Smooth muscle cell of the brain vasculature (primary cell): ENCODE results near the gene BCL2L11.

Source experiments
- DNase-seq: peaks from one replicate; pipeline ENCODE4 v3.0.0-alpha.2; 2012; ENCODE audit warnings: low read depth, low spot score

The BCL2L11 gene

GRCh38 chr2:111168528-111169239 is 48.0 kb downstream of the BCL2L11 start:
- peak; percentile 29 for DNase-seq

GRCh38 chr2:111169268-111169667 is 48.6 kb downstream of the BCL2L11 start:
- DNase-seq = no peak

DNA sequence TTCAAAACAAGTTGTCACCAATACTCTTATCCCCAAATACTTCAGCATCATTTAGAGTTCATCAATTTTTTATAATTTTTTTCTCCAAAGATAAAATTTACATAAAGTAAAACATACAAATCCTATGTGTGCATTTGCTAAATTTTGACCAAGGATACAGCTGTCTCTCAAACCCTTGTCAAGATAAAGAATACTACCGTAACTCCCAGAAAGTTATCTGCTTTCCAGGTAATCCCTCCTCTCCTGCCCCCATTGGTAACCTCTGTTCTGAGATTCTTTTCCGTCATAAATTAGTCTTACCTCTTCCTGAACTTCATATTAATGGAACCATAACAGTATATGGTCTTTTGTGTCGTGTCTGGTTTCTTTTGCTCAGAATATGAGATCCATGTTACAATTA is 49.2 kb downstream of the BCL2L11 start:
- DNase-seq = no peak

- no peak for DNase-seq
Measured at GRCh38 chr2:111171337-111171930, 50.7 kb downstream of the BCL2L11 start.

DNA sequence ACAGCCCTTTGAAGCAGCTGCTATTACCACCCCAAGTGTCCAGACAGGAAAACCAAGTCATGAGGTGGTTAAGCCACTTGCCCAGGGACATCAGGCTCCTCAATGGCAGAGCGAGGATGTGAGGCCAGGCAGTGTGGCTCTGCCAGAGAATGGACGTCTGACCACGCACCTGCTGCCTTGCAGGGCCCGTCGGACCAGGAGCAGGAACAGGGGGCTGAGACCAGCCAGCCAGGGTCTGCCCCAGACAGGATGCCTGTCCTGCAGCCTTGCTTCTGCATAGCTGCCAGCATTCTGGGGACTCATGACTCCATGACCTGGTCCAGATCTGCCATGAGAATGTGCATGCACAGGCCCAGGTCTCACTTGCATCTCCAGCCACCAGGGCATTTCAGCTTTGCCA is 52.0 kb downstream of the BCL2L11 start:
- no peak for DNase-seq

DNA sequence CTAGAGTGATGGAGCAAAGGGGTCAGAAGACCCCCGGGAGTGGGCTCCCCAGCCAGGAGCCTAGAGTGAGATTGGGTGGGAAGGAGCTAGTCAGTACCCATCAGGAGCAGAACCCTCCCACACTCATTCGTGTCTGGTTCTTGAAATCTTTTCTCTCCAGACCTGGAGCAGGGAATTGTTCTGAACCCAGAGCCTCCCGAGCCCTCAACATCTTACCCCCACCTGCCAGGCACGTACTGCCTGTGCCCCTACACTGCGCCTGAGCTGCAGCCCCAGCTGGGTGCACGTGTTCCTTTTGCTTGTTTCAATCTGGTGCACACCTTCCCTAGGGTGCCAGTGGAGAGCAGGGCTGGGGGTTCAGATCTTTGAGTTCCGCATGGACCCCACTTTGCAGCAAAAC is 52.6 kb downstream of the BCL2L11 start:
- no peak for DNase-seq

- DNase-seq = no peak
Measured at GRCh38 chr2:111173856-111174255, 53.1 kb downstream of the BCL2L11 start.

DNA sequence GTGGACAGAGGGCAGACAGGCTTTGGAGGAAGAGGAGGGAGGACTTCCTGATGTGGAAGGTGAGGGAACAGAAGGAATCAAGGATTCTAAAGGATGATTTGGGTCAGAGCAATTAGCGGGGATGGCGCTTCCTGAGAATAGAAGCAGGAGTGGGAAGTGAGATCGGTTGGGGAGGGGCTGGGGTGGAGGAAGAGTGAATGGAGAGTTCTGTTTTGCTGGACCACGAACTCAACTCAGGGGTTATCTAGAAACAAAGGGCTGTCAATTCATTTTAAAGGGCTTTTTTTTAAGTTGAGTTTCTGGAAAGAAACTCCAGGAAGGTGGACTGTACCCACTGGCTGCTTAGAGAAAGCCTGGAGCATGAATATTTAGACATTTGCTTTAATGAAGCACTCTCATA is 54.9 kb downstream of the BCL2L11 start:
- no peak for DNase-seq

GRCh38 chr2:111176388-111176787 is 55.7 kb downstream of the BCL2L11 start:
- no peak for DNase-seq

- DNase-seq = no peak
Measured at GRCh38 chr2:111176867-111177266, 56.2 kb downstream of the BCL2L11 start.

DNA sequence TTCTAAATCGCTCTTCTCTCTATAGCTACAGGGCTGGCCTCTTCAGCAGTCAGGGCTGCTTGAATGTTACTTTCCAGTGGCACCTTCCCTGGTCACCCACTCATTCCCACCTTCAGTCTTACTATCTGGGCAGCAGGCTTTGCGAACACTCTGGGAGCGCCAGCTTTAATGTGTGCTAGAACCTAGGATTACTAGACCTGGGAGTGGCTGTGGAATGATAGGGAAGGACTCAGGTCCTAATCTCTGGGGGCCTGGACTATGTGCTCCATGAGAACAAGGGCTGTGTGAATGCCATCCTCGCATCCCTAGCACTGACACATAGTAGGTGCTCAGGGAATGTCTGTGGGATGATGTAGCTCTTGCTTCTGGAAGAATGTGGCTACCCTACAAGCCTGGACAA is 57.6 kb downstream of the BCL2L11 start:
- DNase-seq = no peak

- peak; percentile 79 for DNase-seq
Measured at GRCh38 chr2:111178730-111179405, 58.2 kb downstream of the BCL2L11 start.

GRCh38 chr2:111182121-111182520 is 61.4 kb downstream of the BCL2L11 start:
- DNase-seq = no peak

DNA sequence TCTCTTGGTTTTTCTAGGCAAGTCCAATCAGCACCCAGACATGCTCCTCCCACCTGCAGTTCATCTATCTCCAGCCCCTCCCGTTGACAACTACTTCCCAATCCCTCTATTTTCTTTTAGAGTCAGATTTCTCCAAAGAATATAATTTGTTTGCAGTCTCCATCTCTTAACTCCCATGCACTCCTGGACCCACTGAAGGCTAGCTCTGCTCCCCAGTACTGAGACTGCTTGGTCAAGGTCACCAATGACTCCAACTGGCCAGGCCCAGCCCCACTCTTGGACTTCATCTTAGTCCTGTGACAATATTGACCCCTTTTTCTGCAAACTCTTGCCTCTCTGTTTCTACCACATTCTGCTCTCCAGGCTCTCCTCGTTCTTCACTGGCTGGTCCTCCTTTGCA is 62.0 kb downstream of the BCL2L11 start:
- DNase-seq = no peak

DNA sequence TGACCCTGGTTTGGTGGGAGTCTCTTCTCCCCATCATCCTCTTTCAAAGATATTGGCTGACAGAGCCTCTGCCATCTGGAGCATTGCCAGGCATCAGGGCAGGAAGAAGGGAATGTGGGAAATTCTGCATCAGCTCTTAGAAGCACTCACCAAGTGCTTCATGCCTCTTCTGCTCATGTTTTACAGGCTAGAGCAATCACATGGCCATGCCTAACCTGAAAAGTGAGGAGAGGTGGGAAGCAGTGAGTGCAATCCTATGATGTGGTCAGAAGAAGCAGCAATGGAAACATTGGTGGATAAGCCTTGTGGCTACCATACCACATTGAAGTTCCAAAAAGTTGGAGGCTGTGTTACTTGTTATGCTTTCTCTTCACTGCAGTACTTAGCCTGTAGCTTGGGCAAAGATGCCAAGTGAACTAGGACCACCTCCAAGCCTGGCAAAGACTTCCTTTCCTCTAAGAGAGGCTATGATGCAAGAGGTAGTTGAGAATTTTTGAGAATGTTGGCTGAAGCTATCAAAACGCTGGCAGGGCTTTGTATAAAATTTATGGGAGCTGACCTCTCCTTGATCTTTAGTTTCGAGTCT is 64.1 kb downstream of the BCL2L11 start:
- no peak for DNase-seq

GRCh38 chr2:111185361-111186022 is 64.8 kb downstream of the BCL2L11 start:
- no peak for DNase-seq

GRCh38 chr2:111186121-111186715 is 65.5 kb downstream of the BCL2L11 start:
- DNase-seq = no peak

- DNase-seq = no peak
Measured at GRCh38 chr2:111186933-111187332, 66.2 kb downstream of the BCL2L11 start.

- DNase-seq = no peak
Measured at GRCh38 chr2:111188681-111189080, 68.0 kb downstream of the BCL2L11 start.

GRCh38 chr2:111189106-111189505 is 68.4 kb downstream of the BCL2L11 start:
- DNase-seq = no peak

DNA sequence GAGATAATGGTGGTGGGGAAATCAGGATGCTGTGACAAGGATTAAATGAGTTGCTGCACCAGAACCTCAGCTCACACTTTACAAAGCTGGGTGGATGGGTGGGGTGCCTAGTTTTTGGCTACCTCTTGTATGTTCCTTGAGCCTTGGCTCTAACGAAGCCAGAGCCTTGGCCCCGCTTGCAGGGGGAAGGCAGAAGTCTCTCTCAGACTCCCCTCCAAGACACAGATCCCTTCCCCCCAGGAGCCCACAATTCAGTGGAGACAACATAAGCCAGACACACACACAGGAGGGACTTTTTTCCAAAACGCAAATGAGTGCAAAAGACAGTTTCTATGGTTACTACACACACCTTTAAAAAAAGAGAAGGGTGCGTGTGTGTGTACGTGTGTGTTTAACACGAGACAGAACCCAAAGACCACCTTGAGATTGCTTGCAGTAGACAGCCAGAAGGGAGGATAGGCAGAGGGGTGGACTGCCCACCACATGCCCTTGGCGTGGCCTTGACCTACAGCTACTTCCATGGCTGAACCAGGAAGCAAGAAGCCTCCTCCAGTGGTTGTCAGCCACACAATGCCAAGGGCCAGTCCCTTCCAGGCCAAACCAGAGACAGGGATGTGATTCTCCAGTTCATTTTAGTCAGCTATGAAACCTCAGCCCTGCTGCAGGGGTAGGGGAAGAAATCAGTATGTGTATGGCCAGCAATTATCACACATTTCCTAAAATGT is 70.3 kb downstream of the BCL2L11 start:
- DNase-seq = no peak
